ENCODE measurements around the gene SPOPL. TPM values are rescaled to one million over a fixed set of nuclear protein-coding genes. Genes with fewer than 3 reads are reported as not detected.

SPOPL gene
- total RNA-seq, 1 experiment from 2014 or later: 13.6 TPM

DNA sequence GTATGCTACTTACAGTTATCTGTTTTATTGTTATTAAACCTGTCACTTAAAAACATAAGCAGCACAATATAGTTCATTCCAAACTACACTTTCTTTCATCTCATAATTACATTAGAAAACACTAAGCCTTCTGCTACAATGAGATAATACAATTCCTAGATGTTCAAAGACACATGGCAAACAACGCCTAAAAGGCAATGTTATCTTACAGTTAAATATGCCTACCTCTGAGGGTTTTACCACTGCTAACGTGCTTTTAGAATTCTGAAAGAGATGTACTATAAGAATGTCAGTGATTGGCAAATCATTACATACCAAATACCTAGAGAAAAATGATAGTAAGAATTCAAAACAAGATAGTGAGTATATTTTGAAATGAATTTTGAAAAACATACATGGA is 46.8 kb upstream of the SPOPL start:
- Histone ChIP-seq H3K4ac (ENCODE audit: low read depth, low read length) (no peak overlapping the region), H3K18ac (ENCODE audit: insufficient read length, low read depth, low read length) (no peak overlapping the region), H4K20me1 (ENCODE audit: control insufficient read depth, insufficient read depth, insufficient read length) (no peaks in the 10 kb centered on the region), H4K91ac (ENCODE audit: insufficient read length, low read depth, low read length) (no peak overlapping the region), H2BK5ac (ENCODE audit: insufficient read length, low read length) (no peak overlapping the region), H3K4me2 (ENCODE audit: insufficient read depth, insufficient read length, low read length) (no peak overlapping the region), H3K14ac (ENCODE audit: insufficient read depth, low read length) (no peak overlapping the region), H3K4me1 (ENCODE audit: insufficient read depth, low read length) (no peaks in the 10 kb centered on the region), H2BK20ac (ENCODE audit: low read depth, low read length, poor library complexity, severe bottlenecking) (no peak overlapping the region), H3K27ac (ENCODE audit: insufficient read length, low read depth, low read length) (no peak overlapping the region), H3K56ac (ENCODE audit: insufficient read length, low read depth, low read length) (no peak overlapping the region), H3K9ac (ENCODE audit: extremely low read depth, insufficient read length, low read length) (no peak overlapping the region), H3K79me1 (ENCODE audit: insufficient read depth, low read depth, low read length, poor library complexity, severe bottlenecking) (no peaks in the 10 kb centered on the region), H3K9me3 (ENCODE audit: control insufficient read depth, low read depth, low read length) (no peaks in the 10 kb centered on the region), H2BK120ac (ENCODE audit: low read depth, low read length, poor library complexity, severe bottlenecking) (no peak overlapping the region), H2BK15ac (ENCODE audit: low read depth, low read length) (no peak overlapping the region), H2AK5ac (ENCODE audit: insufficient read length, low read length) (no peak overlapping the region), H2AFZ (ENCODE audit: low read length) (no peak overlapping the region), H3K27me3 (ENCODE audit: insufficient read depth, low read length) (no peaks in the 10 kb centered on the region), H3K23me2 (ENCODE audit: insufficient read length, low read depth, low read length, poor library complexity, severe bottlenecking) (no peaks in the 10 kb centered on the region), H4K5ac (ENCODE audit: insufficient read length, low read depth, low read length) (no peak overlapping the region), H3K23ac (ENCODE audit: insufficient read length, low read depth, low read length) (no peak overlapping the region), H3K79me2 (ENCODE audit: insufficient read depth, low read length) (no peaks in the 10 kb centered on the region), H2BK12ac (ENCODE audit: insufficient read length, low read depth, low read length) (no peak overlapping the region), H4K8ac (replicated peaks; ENCODE audit: insufficient read length, low read depth, low read length) (no peak overlapping the region), H3T11ph (ENCODE audit: low read length) (no peak overlapping the region)
- Mint-ChIP-seq H3K27ac (no peak overlapping the region), H3K9me3 (no peaks in the 10 kb centered on the region), H3K4me3 (no peak overlapping the region), H3K36me3 (ENCODE audit: insufficient read depth in 1 of 3, low read depth in 3 of 3) (peaks cover 0 to 6% (median 0%) of the 10 kb centered on the region in 3 experiments; a peak in 1 of 7 replicates), H3K27me3 (ENCODE audit: low read depth) (no peaks in the 10 kb centered on the region), H3K4me1 (peaks cover 5 to 6% of the 10 kb centered on the region in 2 experiments; a peak in 2 of 4 replicates)
- TF ChIP-seq, protein P1, sequence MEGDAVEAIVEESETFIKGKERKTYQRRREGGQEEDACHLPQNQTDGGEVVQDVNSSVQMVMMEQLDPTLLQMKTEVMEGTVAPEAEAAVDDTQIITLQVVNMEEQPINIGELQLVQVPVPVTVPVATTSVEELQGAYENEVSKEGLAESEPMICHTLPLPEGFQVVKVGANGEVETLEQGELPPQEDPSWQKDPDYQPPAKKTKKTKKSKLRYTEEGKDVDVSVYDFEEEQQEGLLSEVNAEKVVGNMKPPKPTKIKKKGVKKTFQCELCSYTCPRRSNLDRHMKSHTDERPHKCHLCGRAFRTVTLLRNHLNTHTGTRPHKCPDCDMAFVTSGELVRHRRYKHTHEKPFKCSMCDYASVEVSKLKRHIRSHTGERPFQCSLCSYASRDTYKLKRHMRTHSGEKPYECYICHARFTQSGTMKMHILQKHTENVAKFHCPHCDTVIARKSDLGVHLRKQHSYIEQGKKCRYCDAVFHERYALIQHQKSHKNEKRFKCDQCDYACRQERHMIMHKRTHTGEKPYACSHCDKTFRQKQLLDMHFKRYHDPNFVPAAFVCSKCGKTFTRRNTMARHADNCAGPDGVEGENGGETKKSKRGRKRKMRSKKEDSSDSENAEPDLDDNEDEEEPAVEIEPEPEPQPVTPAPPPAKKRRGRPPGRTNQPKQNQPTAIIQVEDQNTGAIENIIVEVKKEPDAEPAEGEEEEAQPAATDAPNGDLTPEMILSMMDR (conservative IDR thresholded peaks at IDR 0.05): no peak
- DNase-seq: no peak
- no CpG with 5 or more reads among the region's 2 CpGs for WGBS (ENCODE audit: extremely low coverage, insufficient read length, low lambda C conversion rate)
